Neutrophil (primary cell): ENCODE results near the gene OR2L8.

ENCODE experiments used
- H3K27ac ChIP-seq: fragments of 200-600 bp; sonication (generic); 2 replicates; pipeline ENCODE4 v1.5.1; 2016; ENCODE audit warnings: mild to moderate bottlenecking, moderate library complexity
- H3K27me3 ChIP-seq: fragments of 200-600 bp; sonication (generic); 2 replicates; pipeline ENCODE4 v1.6.0; 2016; ENCODE audit warnings: mild to moderate bottlenecking
- H3K36me3 ChIP-seq: fragments of 200-600 bp; sonication (generic); 2 replicates; pipeline ENCODE4 v1.5.1; 2017
- H3K4me1 ChIP-seq, 2 experiments: fragments of 200-600 bp in 1 of 2; sonication (generic) in 1 of 2; 1 replicate in 1 of 2; 2 replicates in 1 of 2; pipeline versions ENCODE4 v1.5.1 to v1.6.1; 2013 to 2016; ENCODE audit warnings: low read depth in 1 of 2, low read length in 1 of 2, mild to moderate bottlenecking in 1 of 2, moderate library complexity in 1 of 2; ENCODE audit not compliant: control insufficient read depth in 1 of 2, insufficient read depth in 1 of 2
- H3K4me3 ChIP-seq, 2 experiments: fragments of 200-600 bp in 1 of 2; sonication (generic) in 1 of 2; 1 replicate in 1 of 2; 2 replicates in 1 of 2; pipeline ENCODE4 v1.5.1; 2013 to 2016; ENCODE audit warnings: low read depth in 1 of 2, low read length in 1 of 2, mild to moderate bottlenecking in 1 of 2, moderate library complexity in 1 of 2
- H3K9me3 ChIP-seq: fragments of 200-600 bp; sonication (generic); 2 replicates; pipeline ENCODE4 v1.5.1; 2016
- CTCF ChIP-seq: fragments of 200-600 bp; sonication (generic); IDR thresholded peaks from 2 replicates; pipeline ENCODE4 v1.5.1; 2016; ENCODE audit warnings: antibody characterized with exemption

Gene OR2L8

GRCh38 chr1:247942624-247943023, 6.0 kb upstream of the OR2L8 start:
- no peak overlapping the region for H3K27ac ChIP-seq
- H3K36me3 ChIP-seq = no peaks in the 10 kb centered on the region
- H3K4me1 ChIP-seq = no peaks in the 10 kb centered on the region
- H3K9me3 ChIP-seq = no peaks in the 10 kb centered on the region
- H3K27me3 ChIP-seq = no peaks in the 10 kb centered on the region
- no peak overlapping the region for H3K4me3 ChIP-seq
- TF ChIP-seq CTCF = no peak

- H3K9me3 ChIP-seq = no peaks in the 10 kb centered on the region
- H3K4me1 ChIP-seq = no peaks in the 10 kb centered on the region
- H3K36me3 ChIP-seq = no peaks in the 10 kb centered on the region
- no peak overlapping the region for H3K27ac ChIP-seq
- no peak for TF ChIP-seq CTCF
- no peaks in the 10 kb centered on the region for H3K27me3 ChIP-seq
- H3K4me3 ChIP-seq = no peak overlapping the region
Observed at GRCh38 chr1:247953408-247953807, 4.8 kb downstream of the OR2L8 start.

GRCh38 chr1:247961791-247962190, 13.1 kb downstream of the OR2L8 start:
- Histone ChIP-seq H3K27ac (no peak overlapping the region), H3K9me3 (no peaks in the 10 kb centered on the region), H3K4me3 (no peak overlapping the region), H3K27me3 (no peaks in the 10 kb centered on the region), H3K36me3 (no peaks in the 10 kb centered on the region), H3K4me1 (no peaks in the 10 kb centered on the region)
- TF ChIP-seq CTCF = no peak

- H3K4me3 ChIP-seq = no peak overlapping the region
- TF ChIP-seq CTCF = no peak
- H3K4me1 ChIP-seq = no peaks in the 10 kb centered on the region
- no peaks in the 10 kb centered on the region for H3K9me3 ChIP-seq
- H3K27me3 ChIP-seq = no peaks in the 10 kb centered on the region
- no peak overlapping the region for H3K27ac ChIP-seq
- no peaks in the 10 kb centered on the region for H3K36me3 ChIP-seq
Observed at GRCh38 chr1:247962911-247963588, 14.4 kb downstream of the OR2L8 start.

GRCh38 chr1:247964933-247965332, 16.3 kb downstream of the OR2L8 start, which contains the start of gene OR2AK2:
OR2AK2 (plus strand) TSS chr1:247965233; CDS start chr1:247965377, 144 bp downstream.
- H3K4me3 ChIP-seq = no peak within 1 kb of the TSS
- H3K27ac ChIP-seq = no peak within 1 kb of the TSS
- H3K36me3 ChIP-seq = no peaks in the 10 kb centered on the region
- no peaks in the 10 kb centered on the region for H3K9me3 ChIP-seq
- no peaks in the 10 kb centered on the region for H3K4me1 ChIP-seq
- no peak for TF ChIP-seq CTCF
- H3K27me3 ChIP-seq = no peaks in the 10 kb centered on the region
